Measurements from ENCODE around the gene CRHR1.
"Not testable (repeated sequence)": the region's sequence is repeated elsewhere in the genome, so short reads cannot be mapped to it uniquely, and the experiment has no call there.

CRHR1 gene

DNA sequence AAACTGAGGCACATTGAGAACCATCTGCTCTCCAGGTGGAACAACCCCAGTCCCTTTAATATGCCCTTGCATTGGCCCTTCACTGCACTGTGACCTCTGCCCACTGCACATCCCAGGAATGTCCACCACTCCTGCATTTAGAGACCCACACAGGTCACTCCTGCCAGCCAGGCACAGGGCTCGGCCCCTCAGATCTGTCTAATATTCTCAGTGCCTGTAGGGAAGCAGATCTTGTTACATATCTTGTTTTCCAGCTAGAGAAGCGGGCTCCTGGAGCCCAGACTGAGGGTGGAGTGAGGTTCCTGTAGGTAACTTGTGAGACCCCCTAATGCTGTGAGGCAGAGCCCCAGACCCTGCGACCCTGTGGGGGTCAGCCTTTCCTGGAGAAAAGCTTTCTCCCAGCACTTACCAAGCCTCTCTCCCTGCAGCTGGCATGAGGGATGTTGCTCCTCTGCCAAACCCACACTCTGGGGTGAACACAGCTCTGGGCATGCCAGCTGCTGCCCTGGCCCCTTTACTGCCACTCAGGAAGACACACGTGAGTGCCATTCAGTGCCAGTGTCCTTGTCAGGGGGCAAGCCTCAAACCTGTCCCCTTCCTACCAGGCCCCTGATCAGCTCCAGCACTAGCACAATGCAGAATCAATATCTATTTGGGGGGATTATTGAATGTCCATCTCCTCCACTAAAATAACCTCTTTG lies 40.3 kb upstream of the CRHR1 start:
- H3K4me3 ChIP-seq (replicated peaks; ENCODE audit: low read depth, low read length): no peak overlapping the region
- no peak for DNase-seq (ENCODE audit: extremely low read depth, low read depth)
- TF ChIP-seq, protein P1, sequence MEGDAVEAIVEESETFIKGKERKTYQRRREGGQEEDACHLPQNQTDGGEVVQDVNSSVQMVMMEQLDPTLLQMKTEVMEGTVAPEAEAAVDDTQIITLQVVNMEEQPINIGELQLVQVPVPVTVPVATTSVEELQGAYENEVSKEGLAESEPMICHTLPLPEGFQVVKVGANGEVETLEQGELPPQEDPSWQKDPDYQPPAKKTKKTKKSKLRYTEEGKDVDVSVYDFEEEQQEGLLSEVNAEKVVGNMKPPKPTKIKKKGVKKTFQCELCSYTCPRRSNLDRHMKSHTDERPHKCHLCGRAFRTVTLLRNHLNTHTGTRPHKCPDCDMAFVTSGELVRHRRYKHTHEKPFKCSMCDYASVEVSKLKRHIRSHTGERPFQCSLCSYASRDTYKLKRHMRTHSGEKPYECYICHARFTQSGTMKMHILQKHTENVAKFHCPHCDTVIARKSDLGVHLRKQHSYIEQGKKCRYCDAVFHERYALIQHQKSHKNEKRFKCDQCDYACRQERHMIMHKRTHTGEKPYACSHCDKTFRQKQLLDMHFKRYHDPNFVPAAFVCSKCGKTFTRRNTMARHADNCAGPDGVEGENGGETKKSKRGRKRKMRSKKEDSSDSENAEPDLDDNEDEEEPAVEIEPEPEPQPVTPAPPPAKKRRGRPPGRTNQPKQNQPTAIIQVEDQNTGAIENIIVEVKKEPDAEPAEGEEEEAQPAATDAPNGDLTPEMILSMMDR (IDR thresholded peaks at IDR 0.05; ENCODE audit: low read depth, low read length, missing control alignments): no peak

DNA sequence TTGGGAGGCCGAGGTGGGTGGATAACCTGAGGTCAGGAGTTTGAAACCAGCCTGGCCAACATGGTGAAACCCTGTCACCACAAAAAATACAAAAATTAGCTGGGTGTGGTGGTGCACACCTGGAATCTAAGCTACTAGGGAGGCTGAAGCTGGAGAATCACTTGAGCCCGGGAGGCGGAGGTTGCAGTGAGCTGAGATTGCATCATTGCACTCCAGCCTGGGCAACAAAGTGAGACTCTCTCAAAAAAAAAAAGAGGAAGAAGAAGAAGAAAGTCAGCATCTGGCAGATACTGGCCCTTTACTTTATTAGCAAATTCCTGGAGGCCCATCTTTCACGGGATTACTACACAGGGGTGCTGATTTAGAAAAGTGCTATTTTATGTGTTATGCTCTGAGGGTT lies 39.3 kb upstream of the CRHR1 start:
- not testable (repeated sequence) for H3K4me3 ChIP-seq (replicated peaks; ENCODE audit: low read depth, low read length); DNase-seq (ENCODE audit: extremely low read depth, low read depth)

DNA sequence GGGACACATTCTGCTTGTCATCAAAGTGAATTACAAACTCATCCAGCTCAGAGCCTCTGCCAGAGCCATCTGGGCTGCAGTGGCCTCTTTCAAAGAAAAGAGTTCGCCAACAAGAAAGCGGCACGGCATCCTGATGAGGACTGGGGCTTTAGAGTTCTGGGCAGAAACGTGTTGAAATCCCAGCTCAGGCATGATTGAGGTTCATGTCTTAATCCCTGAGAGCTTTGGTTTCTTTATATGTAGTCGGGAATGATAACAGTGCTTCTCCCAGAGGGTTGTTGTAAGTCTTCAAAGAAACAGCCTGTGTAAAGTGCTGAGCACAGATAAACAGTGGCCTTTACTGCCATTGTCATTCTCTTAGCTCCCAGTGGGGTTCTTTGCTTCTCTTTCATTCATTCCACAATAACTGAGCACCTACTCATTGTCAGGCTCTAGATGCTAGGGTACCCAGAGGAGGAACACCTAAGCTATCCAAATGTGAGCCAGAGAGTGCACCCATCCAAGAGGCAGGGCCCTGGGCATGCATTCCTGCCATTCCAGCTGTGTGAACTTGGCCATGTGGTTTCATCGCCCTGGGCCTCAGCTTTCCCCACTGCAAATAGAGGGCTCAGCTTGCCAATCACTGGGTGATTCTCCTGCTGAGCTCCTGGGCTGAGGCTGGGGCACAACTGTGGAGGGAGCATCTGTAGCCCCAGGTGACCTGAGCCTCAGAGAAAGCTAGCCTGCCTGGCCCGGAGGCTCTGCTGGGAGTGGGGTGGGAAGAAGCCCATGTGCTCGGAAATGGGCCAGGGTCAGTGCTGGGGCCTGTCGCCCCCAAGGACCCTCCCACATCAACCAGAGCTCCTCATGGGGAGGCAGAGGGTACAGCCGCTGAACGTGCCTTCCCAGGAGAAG lies 38.3 kb upstream of the CRHR1 start:
- TF ChIP-seq, protein P1 (IDR thresholded peaks at IDR 0.05; ENCODE audit: low read depth, low read length, missing control alignments): no peak
- H3K4me3 ChIP-seq (replicated peaks; ENCODE audit: low read depth, low read length): no peak overlapping the region
- DNase-seq (ENCODE audit: extremely low read depth, low read depth): no peak

DNA sequence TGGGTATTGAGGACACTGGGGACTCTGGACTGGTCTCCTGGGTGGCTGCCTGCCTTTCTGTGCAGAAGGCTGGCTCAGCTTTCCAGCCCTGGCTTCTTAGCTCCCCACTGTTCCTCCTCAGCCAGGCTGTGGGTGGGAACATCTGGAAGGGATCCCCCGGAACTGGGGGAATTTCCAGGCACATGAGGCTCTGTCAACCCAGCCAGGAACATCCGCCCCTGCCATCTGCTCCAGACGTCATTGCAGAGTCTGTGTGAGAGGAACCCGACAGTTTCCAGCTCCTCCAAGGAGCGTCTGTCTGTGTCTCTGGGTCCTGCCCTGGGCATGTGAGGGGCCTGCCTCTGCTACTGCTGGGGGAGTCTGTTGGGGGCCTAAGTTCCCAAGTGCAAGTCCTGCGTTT lies 36.2 kb upstream of the CRHR1 start:
- TF ChIP-seq, protein P1 (IDR thresholded peaks at IDR 0.05; ENCODE audit: low read depth, low read length, missing control alignments): no peak
- H3K4me3 ChIP-seq (replicated peaks; ENCODE audit: low read depth, low read length): no peak overlapping the region
- DNase-seq (ENCODE audit: extremely low read depth, low read depth): peak; percentile 2

DNA sequence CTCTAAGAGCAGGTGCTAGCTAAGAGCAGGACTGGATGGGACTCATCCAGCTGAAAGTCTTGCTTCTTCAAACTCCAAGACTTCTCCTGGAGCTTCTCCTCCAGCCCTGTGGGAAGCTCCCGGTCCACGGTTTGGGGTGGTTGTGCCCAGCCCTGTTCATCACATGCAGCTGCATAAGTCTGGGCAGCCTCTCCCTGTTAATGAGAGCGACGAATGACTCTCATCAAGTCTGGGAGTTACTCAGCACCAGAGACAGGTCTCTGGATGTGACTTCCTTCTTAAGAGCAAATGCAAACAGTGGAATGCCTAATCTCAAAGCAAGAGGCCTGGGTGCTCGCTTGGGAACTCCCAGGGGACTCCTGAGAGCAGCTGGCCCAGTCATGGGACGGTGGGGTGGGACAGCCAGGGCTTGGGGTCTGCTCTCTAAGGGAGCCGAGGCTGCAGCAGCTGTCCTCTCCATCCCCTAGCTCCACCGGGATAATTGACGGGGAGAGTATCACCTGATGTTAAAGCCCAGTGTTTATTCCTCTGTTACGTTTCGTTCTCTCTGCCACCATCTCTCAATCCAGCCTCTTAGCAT lies 35.3 kb upstream of the CRHR1 start:
- TF ChIP-seq, protein P1 (IDR thresholded peaks at IDR 0.05; ENCODE audit: low read depth, low read length, missing control alignments): no peak
- H3K4me3 ChIP-seq (replicated peaks; ENCODE audit: low read depth, low read length): no peak overlapping the region
- DNase-seq (ENCODE audit: extremely low read depth, low read depth): no peak

DNA sequence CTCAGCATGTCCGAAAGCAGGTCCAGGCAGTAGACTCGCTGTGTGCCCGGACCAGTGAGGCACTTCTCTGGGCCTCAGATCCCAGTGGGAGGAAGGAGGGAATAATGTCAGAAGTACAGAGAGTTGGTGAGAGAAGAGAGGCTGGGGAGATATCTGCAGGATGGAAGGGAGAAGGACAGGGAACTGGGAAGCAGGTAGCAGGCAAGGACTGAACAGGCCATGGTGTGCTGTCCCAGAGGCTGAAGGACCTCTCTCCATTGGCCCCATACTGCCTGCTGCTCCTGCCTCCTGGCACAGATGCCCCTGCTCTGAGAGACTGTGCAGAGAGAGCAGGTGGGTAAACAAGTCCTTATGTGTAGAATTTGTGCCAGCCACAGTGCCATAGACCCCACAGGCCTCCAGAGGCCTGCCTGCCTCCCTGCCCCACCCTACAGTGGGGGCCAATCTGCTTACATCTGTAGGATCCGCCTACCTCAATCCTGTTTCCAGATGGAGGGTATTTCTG lies 34.2 kb upstream of the CRHR1 start:
- TF ChIP-seq, protein P1 (IDR thresholded peaks at IDR 0.05; ENCODE audit: low read depth, low read length, missing control alignments): no peak
- no peak overlapping the region for H3K4me3 ChIP-seq (replicated peaks; ENCODE audit: low read depth, low read length)
- no peak for DNase-seq (ENCODE audit: extremely low read depth, low read depth)
